ENCODE data around the gene RALGDS.

DNA sequence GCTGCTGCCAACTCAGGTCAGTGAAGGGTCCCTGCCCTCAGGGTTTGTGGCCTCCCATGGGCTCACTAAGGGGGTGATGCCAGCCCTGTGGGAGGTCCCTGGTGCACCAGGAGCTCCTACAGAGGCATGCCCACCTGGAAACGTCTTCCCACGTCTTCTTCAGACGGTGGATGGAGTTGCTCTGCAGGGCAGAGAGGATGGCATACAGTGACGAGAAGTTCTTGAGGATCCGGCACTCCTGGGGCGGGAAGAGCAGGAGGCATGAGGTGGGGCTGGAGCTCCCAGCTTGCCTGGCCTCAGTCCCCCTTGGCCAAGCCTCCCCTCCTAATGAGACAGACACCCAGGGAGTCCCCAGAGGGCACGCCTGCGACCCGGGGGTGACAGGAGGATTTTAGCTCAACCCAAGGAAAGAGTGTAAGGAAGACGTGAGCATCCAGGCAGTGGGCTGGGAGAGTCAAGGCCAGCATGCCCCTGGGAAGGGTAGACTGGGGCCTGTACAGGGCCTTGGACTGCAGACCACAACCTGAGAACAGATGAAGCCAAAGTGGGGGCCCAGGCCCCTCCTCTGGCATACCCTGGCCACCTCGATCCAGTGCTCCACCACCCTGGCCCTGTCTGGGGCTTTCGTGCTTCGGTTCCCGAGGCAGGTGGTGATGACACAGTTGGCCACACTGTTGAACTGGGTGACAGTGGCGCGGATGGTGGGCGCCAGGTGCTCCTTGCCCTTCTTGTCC lies 14.4 kb downstream of the RALGDS start:
- TF ChIP-seq POLR2A (IDR thresholded peaks at IDR 0.05): no peak
- TF ChIP-seq, protein P1, sequence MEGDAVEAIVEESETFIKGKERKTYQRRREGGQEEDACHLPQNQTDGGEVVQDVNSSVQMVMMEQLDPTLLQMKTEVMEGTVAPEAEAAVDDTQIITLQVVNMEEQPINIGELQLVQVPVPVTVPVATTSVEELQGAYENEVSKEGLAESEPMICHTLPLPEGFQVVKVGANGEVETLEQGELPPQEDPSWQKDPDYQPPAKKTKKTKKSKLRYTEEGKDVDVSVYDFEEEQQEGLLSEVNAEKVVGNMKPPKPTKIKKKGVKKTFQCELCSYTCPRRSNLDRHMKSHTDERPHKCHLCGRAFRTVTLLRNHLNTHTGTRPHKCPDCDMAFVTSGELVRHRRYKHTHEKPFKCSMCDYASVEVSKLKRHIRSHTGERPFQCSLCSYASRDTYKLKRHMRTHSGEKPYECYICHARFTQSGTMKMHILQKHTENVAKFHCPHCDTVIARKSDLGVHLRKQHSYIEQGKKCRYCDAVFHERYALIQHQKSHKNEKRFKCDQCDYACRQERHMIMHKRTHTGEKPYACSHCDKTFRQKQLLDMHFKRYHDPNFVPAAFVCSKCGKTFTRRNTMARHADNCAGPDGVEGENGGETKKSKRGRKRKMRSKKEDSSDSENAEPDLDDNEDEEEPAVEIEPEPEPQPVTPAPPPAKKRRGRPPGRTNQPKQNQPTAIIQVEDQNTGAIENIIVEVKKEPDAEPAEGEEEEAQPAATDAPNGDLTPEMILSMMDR (IDR thresholded peaks at IDR 0.05): no peak

All from esophagus squamous epithelium (tissue), 4 donors.